Peyer's patch (tissue), 4 donors: Measurements from ENCODE around the gene ADGRE3. TPM values are rescaled to one million over a fixed set of nuclear protein-coding genes. Genes with fewer than 3 reads are reported as not detected.

ENCODE experiments used
- DNase-seq, 3 donors: peaks; one replicate each; pipeline ENCODE4 v3.0.0-alpha.2; 2017 to 2019
- H3K27ac ChIP-seq, 4 donors: fragments of 200-600 bp; sonication (generic); one replicate each; pipeline ENCODE4 v1.5.1; 2016 to 2019
- H3K27me3 ChIP-seq, 2 donors: fragments of 200-600 bp; sonication (generic); one replicate each; pipeline ENCODE4 v1.5.1; 2019
- H3K36me3 ChIP-seq, 3 donors: fragments of 200-600 bp; sonication (generic); one replicate each; pipeline ENCODE4 v1.5.1; 2016 to 2019
- H3K4me1 ChIP-seq, 4 donors: fragments of 200-600 bp; sonication (generic); one replicate each; pipeline ENCODE4 v1.5.1; 2016 to 2019
- H3K4me3 ChIP-seq, 4 donors: fragments of 200-600 bp; sonication (generic); 1 replicate in 3 of 4; 2 replicates in 1 of 4; pipeline ENCODE4 v1.5.1; 2016 to 2019; ENCODE audit warnings: mild to moderate bottlenecking in 1 of 4
- H3K9me3 ChIP-seq, 4 donors: fragments of 200-600 bp; sonication (generic); one replicate each; pipeline ENCODE4 v1.5.1; 2016 to 2019; ENCODE audit warnings: mild to moderate bottlenecking in 1 of 4
- CTCF ChIP-seq, 6 experiments: fragments of 450-650 bp in 4 of 6; fragments of 200-600 bp in 2 of 6; sonication (generic) in 1 of 6; IDR thresholded peaks; one replicate each; pipeline ENCODE4 v1.5.1; 2017 to 2019; ENCODE audit warnings: antibody characterized with exemption in 6 of 6, mild to moderate bottlenecking in 3 of 6, moderate library complexity in 1 of 6
- POLR2A ChIP-seq, 2 donors: fragments of 450-650 bp; IDR thresholded peaks; one replicate each; pipeline ENCODE4 v1.5.1; 2017; ENCODE audit warnings: antibody characterized with exemption in 2 of 2, mild to moderate bottlenecking in 2 of 2, moderate library complexity in 2 of 2
- total RNA-seq, 4 donors: library from RNA; depleted of rRNA; stranded (reverse); fragments of >200 nt; gene quantifications; one replicate each; pipeline ENCODE4 v1.1.0, GENCODE V29; 2016

Gene ADGRE3
- total RNA-seq, 4 donors from 2014 or later: not detected

GRCh38 chr19:14704450-14704849, 29.8 kb upstream of the ADGRE3 start:
- TF ChIP-seq CTCF (IDR thresholded peaks at IDR 0.05): no peak
- no peak for TF ChIP-seq POLR2A (IDR thresholded peaks at IDR 0.05)
- no peak for DNase-seq
- Histone ChIP-seq H3K4me3 (no peak overlapping the region), H3K27ac (no peak overlapping the region), H3K27me3 (no peaks in the 10 kb centered on the region), H3K36me3 (peaks cover 0 to 97% (median 0%) of the 10 kb centered on the region in 3 donors), H3K9me3 (no peaks in the 10 kb centered on the region), H3K4me1 (no peaks in the 10 kb centered on the region)

- Histone ChIP-seq H3K4me3 (no peak overlapping the region), H3K4me1 (no peaks in the 10 kb centered on the region), H3K27ac (no peak overlapping the region), H3K36me3 (peaks cover 0 to 96% (median 0%) of the 10 kb centered on the region in 3 donors), H3K27me3 (no peaks in the 10 kb centered on the region), H3K9me3 (no peaks in the 10 kb centered on the region)
- DNase-seq: no peak
- TF ChIP-seq CTCF (IDR thresholded peaks at IDR 0.05) (no peak), POLR2A (IDR thresholded peaks at IDR 0.05) (no peak)
Observed at GRCh38 chr19:14703833-14704232, 29.2 kb upstream of the ADGRE3 start.

- Histone ChIP-seq H3K4me3 (no peak overlapping the region), H3K27me3 (no peaks in the 10 kb centered on the region), H3K27ac (no peak overlapping the region), H3K4me1 (no peaks in the 10 kb centered on the region), H3K36me3 (peaks cover 0 to 89% (median 0%) of the 10 kb centered on the region in 3 donors), H3K9me3 (no peaks in the 10 kb centered on the region)
- no peak for TF ChIP-seq POLR2A (IDR thresholded peaks at IDR 0.05)
- no peak for TF ChIP-seq CTCF (IDR thresholded peaks at IDR 0.05)
- DNase-seq: no peak
Observed at GRCh38 chr19:14700711-14701375, 26.2 kb upstream of the ADGRE3 start.

GRCh38 chr19:14699641-14700040, 25.0 kb upstream of the ADGRE3 start:
- no peaks in the 10 kb centered on the region for H3K27me3 ChIP-seq
- no peak for TF ChIP-seq POLR2A (IDR thresholded peaks at IDR 0.05)
- TF ChIP-seq CTCF (IDR thresholded peaks at IDR 0.05): no peak
- H3K27ac ChIP-seq: no peak overlapping the region
- H3K9me3 ChIP-seq: no peaks in the 10 kb centered on the region
- DNase-seq: no peak
- H3K36me3 ChIP-seq: peaks cover 0 to 89% (median 0%) of the 10 kb centered on the region in 3 donors
- no peaks in the 10 kb centered on the region for H3K4me1 ChIP-seq
- H3K4me3 ChIP-seq: no peak overlapping the region

GRCh38 chr19:14695471-14695870, 20.8 kb upstream of the ADGRE3 start:
- H3K9me3 ChIP-seq: no peaks in the 10 kb centered on the region
- no peak for DNase-seq
- H3K27me3 ChIP-seq: no peaks in the 10 kb centered on the region
- H3K4me3 ChIP-seq: no peak overlapping the region
- no peak overlapping the region for H3K27ac ChIP-seq
- peaks cover 0 to 58% (median 0%) of the 10 kb centered on the region in 3 donors for H3K36me3 ChIP-seq
- peaks cover 0 to 8% (median 0%) of the 10 kb centered on the region in 4 donors for H3K4me1 ChIP-seq
- no peak for TF ChIP-seq CTCF (IDR thresholded peaks at IDR 0.05)
- TF ChIP-seq POLR2A (IDR thresholded peaks at IDR 0.05): no peak
